Measurements from ENCODE around the gene WAC. TPM values are rescaled to one million over a fixed set of nuclear protein-coding genes. Genes with fewer than 3 reads are reported as not detected.

The WAC gene
- total RNA-seq, 4 donors from 2014 or later: 55.1 to 98.0 (median 75.8) TPM

DNA sequence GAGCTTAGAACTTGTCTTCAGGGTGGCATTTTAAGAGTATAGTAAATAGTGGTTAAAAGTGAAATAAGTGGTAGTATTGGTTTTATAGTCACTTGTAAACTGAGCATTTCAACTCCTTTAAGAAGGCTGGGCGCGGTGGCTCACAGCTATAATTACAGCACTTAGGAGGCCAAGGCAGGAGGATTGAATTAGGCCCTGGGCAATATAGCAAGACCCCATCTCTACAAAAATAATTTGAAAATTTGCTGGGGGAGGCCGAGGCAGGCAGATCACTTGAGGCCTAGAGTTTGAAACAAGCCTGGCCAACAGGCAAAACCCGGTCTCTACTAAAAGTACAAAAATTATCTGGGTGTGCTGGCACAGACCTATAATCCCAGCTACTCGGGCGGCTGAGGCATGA is 80.0 kb downstream of the WAC start:
- H3K4me1 ChIP-seq: no peaks in the 10 kb centered on the region
- H3K9me3 ChIP-seq: no peaks in the 10 kb centered on the region
- 97 to 98% methylated on average over 5 to 6 of the region's 6 CpGs for WGBS, 2 donors
- TF ChIP-seq, protein P1, sequence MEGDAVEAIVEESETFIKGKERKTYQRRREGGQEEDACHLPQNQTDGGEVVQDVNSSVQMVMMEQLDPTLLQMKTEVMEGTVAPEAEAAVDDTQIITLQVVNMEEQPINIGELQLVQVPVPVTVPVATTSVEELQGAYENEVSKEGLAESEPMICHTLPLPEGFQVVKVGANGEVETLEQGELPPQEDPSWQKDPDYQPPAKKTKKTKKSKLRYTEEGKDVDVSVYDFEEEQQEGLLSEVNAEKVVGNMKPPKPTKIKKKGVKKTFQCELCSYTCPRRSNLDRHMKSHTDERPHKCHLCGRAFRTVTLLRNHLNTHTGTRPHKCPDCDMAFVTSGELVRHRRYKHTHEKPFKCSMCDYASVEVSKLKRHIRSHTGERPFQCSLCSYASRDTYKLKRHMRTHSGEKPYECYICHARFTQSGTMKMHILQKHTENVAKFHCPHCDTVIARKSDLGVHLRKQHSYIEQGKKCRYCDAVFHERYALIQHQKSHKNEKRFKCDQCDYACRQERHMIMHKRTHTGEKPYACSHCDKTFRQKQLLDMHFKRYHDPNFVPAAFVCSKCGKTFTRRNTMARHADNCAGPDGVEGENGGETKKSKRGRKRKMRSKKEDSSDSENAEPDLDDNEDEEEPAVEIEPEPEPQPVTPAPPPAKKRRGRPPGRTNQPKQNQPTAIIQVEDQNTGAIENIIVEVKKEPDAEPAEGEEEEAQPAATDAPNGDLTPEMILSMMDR (IDR thresholded peaks at IDR 0.05): no peak
- no peak for TF ChIP-seq POLR2A (IDR thresholded peaks at IDR 0.05)
- H3K4me3 ChIP-seq: no peak overlapping the region
- no peaks in the 10 kb centered on the region for H3K27me3 ChIP-seq
- peaks cover 15 to 100% (median 59%) of the 10 kb centered on the region in 3 donors for H3K36me3 ChIP-seq
- DNase-seq: no peak
- no peak overlapping the region for H3K27ac ChIP-seq
- intact Hi-C loops (cut with DNase I): no loop called here

DNA sequence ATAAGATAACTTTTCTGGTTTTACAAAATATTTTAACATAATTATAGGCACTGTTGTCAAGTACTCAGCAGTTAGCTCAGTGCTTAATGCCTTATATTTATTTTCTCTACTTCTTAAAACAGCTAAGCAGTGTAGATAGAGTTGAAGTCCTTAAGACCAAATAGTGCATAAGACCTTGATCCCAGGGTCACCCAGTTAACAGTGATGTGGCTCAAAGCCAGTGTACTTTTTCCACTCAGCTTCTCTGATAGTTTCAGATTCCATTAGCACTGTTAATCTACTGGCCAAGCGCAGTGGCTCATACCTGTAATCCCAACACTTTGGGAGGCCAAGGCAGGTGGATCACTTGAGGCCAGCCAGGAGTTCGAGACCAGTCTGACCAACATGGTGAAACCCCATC is 83.6 kb downstream of the WAC start:
- Histone ChIP-seq H3K4me1 (no peaks in the 10 kb centered on the region), H3K27me3 (no peaks in the 10 kb centered on the region), H3K4me3 (no peak overlapping the region), H3K27ac (no peak overlapping the region), H3K36me3 (peaks cover 15 to 95% (median 57%) of the 10 kb centered on the region in 3 donors), H3K9me3 (no peaks in the 10 kb centered on the region)
- 80 to 100% methylated on average over 2 of the region's 2 CpGs for WGBS, 2 donors
- intact Hi-C loops (cut with DNase I): no loop called here
- no peak for DNase-seq
- TF ChIP-seq, protein P1 (IDR thresholded peaks at IDR 0.05): no peak
- no peak for TF ChIP-seq POLR2A (IDR thresholded peaks at IDR 0.05)

- H3K36me3 ChIP-seq: peaks cover 14 to 73% (median 39%) of the 10 kb centered on the region in 3 donors
- TF ChIP-seq, protein P1 (IDR thresholded peaks at IDR 0.05): no peak
- no peak for TF ChIP-seq POLR2A (IDR thresholded peaks at IDR 0.05)
These were observed 86.5 kb downstream of the WAC start for GRCh38 chr10:28619455-28619854.

GRCh38 chr10:28620251-28620650 is 87.3 kb downstream of the WAC start:
- H3K36me3 ChIP-seq: peaks cover 11 to 65% (median 33%) of the 10 kb centered on the region in 3 donors
- no peak overlapping the region for H3K4me3 ChIP-seq
- 49 to 60% methylated on average over 2 of the region's 2 CpGs for WGBS, 2 donors
- intact Hi-C loops (cut with DNase I): no loop called here
- TF ChIP-seq, protein P1 (IDR thresholded peaks at IDR 0.05): no peak
- no peak for TF ChIP-seq POLR2A (IDR thresholded peaks at IDR 0.05)
- no peak for DNase-seq
- no peak overlapping the region for H3K27ac ChIP-seq
- no peaks in the 10 kb centered on the region for H3K27me3 ChIP-seq
- H3K4me1 ChIP-seq: no peaks in the 10 kb centered on the region
- no peaks in the 10 kb centered on the region for H3K9me3 ChIP-seq

More at GRCh38 chr10:28619455-28619854, 86.5 kb downstream of the WAC start:
- H3K4me3 ChIP-seq: no peak overlapping the region
- DNase-seq: no peak
- no peaks in the 10 kb centered on the region for H3K4me1 ChIP-seq
- H3K9me3 ChIP-seq: no peaks in the 10 kb centered on the region
- intact Hi-C loops (cut with DNase I): no loop called here
- no peak overlapping the region for H3K27ac ChIP-seq
- 79 to 87% methylated on average over 4 of the region's 4 CpGs for WGBS, 2 donors
- H3K27me3 ChIP-seq: no peaks in the 10 kb centered on the region

DNA sequence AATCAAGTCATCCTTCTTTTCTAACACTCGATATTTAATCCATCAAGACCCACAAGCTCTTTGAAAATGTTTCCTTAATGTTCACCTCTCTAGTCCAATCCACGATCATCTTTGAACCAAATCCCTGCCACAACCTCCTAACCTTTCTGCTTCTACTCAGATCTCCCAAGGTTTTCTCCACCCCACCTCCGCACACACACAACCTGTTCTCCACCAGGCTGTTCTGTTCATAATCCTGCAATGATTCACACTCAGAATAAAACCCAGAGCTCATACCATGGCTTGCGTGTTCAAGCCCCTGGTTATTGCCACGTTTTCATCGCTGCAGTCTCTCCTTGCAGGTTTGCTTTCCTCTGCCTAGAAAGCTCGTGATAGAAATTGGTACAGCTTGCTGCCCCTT is 90.6 kb downstream of the WAC start:
- intact Hi-C loops (cut with DNase I): no loop called here
- DNase-seq: no peak
- no peaks in the 10 kb centered on the region for H3K27me3 ChIP-seq

More for the DNA sequence above, 90.6 kb downstream of the WAC start:
- WGBS, 2 donors: 80 to 85% methylated on average over 7 of the region's 7 CpGs
- TF ChIP-seq, protein P1 (IDR thresholded peaks at IDR 0.05): no peak
- TF ChIP-seq POLR2A (IDR thresholded peaks at IDR 0.05): no peak
- Histone ChIP-seq H3K36me3 (peaks cover 0 to 33% (median 5%) of the 10 kb centered on the region in 3 donors), H3K4me1 (peaks cover 2 to 6% (median 3%) of the 10 kb centered on the region in 3 donors), H3K27ac (no peak overlapping the region), H3K9me3 (no peaks in the 10 kb centered on the region), H3K4me3 (no peak overlapping the region)

Data from esophagus squamous epithelium (tissue), 5 donors.